CD8-positive, alpha-beta memory T cell (primary cell): ENCODE measurements around the gene MMP19. TPM values are rescaled to one million over a fixed set of nuclear protein-coding genes. Genes with fewer than 3 reads are reported as not detected.
A peak's percentile ranks its signal among the peaks of the same experiment; 100 is the strongest.

ENCODE experiments used
- CTCF ChIA-PET: fragments of 350-600 bp; sonication (Branson Sonifier 250); formaldehyde crosslinking; loops from one replicate; lab custom pipeline; 2021; ENCODE audit warnings: antibody characterized with exemption; lab: Charles Lee
- POLR2A ChIA-PET: fragments of 350-600 bp; sonication (Branson Sonifier 250); formaldehyde crosslinking; loops from one replicate; lab custom pipeline; 2021; ENCODE audit warnings: antibody characterized with exemption; lab: Charles Lee
- DNase-seq, 5 donors: peaks; one replicate each; pipeline versions ENCODE4 v3.0.0 to v3.0.0-alpha.2; 2020 to 2022; ENCODE audit warnings: mixed read lengths in 1 of 5
- H3K27ac ChIP-seq: one replicate; pipeline ENCODE4 v1.7.0; 2013; ENCODE audit warnings: low read depth, mild to moderate bottlenecking, low read length, moderate library complexity
- H3K27me3 ChIP-seq: 2 replicates; pipeline ENCODE4 v1.7.0; 2013; ENCODE audit warnings: low read length, mild to moderate bottlenecking; ENCODE audit not compliant: insufficient read depth, poor library complexity, severe bottlenecking
- H3K36me3 ChIP-seq: 2 replicates; pipeline ENCODE4 v1.7.0; 2013; ENCODE audit warnings: mild to moderate bottlenecking, low read length, moderate library complexity; ENCODE audit not compliant: insufficient read depth
- H3K4me1 ChIP-seq: 2 replicates; pipeline ENCODE4 v1.7.0; 2013; ENCODE audit warnings: mild to moderate bottlenecking, low read length, moderate library complexity; ENCODE audit not compliant: insufficient read depth
- H3K4me3 ChIP-seq: 2 replicates; pipeline ENCODE4 v1.7.0; 2013; ENCODE audit warnings: mild to moderate bottlenecking, low read length
- H3K9me3 ChIP-seq: 2 replicates; pipeline ENCODE4 v1.7.0; 2013; ENCODE audit warnings: mild to moderate bottlenecking, low read length
- H3K27ac Mint-ChIP-seq, 8 donors: one replicate each; pipeline ENCODE4 v1.8.0; 2020 to 2021; ENCODE audit warnings: mixed read lengths in 8 of 8, mild to moderate bottlenecking in 6 of 8, inconsistent platforms in 3 of 8, moderate library complexity in 3 of 8
- H3K27me3 Mint-ChIP-seq, 2 donors: one replicate each; pipeline ENCODE4 v1.8.0; 2020 to 2021; ENCODE audit warnings: mixed read lengths in 2 of 2, mild to moderate bottlenecking in 1 of 2, moderate library complexity in 1 of 2
- H3K36me3 Mint-ChIP-seq, 3 donors: one replicate each; pipeline ENCODE4 v1.8.0; 2020 to 2021; ENCODE audit warnings: mixed read lengths in 3 of 3, inconsistent platforms in 1 of 3, mild to moderate bottlenecking in 1 of 3
- H3K4me1 Mint-ChIP-seq, 3 donors: one replicate each; pipeline ENCODE4 v1.8.0; 2020 to 2021; ENCODE audit warnings: mixed read lengths in 3 of 3, inconsistent platforms in 1 of 3, mild to moderate bottlenecking in 1 of 3
- H3K4me3 Mint-ChIP-seq, 7 donors: one replicate each; pipeline ENCODE4 v1.8.0; 2020 to 2021; ENCODE audit warnings: mixed read lengths in 7 of 7, mild to moderate bottlenecking in 6 of 7, moderate library complexity in 4 of 7, inconsistent platforms in 2 of 7
- H3K9me3 Mint-ChIP-seq, 5 donors: one replicate each; pipeline ENCODE4 v1.8.0; 2020 to 2022; ENCODE audit warnings: mixed read lengths in 5 of 5, mild to moderate bottlenecking in 3 of 5, moderate library complexity in 2 of 5, inconsistent platforms in 1 of 5
- polyA plus RNA-seq: library from polyadenylated mRNA; unstranded; fragments of 300-500 nt; fragmentation: Illumina TruSeq; gene quantifications from one replicate; pipeline ENCODE4 v1.2.3, GENCODE V29; 2021
- total RNA-seq, 2 experiments: library from RNA; stranded (reverse); gene quantifications; one replicate each; pipeline ENCODE4 v1.2.3, GENCODE V29; 2021

MMP19 gene
- total and polyA plus RNA-seq, 3 experiments from 2014 or later: 0.29 to 1.0 TPM; not detected in 1

- H3K9me3 Mint-ChIP-seq: no peaks in the 10 kb centered on the region
- H3K4me3 ChIP-seq: peak overlapping the region; percentile 96
- ChIA-PET POLR2A (interaction anchor here (0.5 to 4.6 kb wide), 24 partner anchors 11 to 1507 kb away, joined by 3 to 105 read pairs (median 4); partner anchors contain the start of genes BLOC1S1, DGKA, ORMDL2 and PYM1), CTCF (interaction anchor here (0.7 to 5.9 kb wide), 19 partner anchors 11 to 849 kb away, joined by 3 to 52 read pairs (median 3); partner anchors contain the start of genes BLOC1S1, GDF11, ORMDL2 and SARNP)
- peak overlapping the region; percentile 97 to 99 (median 98) for H3K4me3 Mint-ChIP-seq
- peak overlapping the region; percentile 84 to 98 (median 96) for H3K27ac Mint-ChIP-seq
- peak in 3 of 5 donors; percentile 8 to 63 (median 42) for DNase-seq
- no peaks in the 10 kb centered on the region for H3K36me3 ChIP-seq
- H3K9me3 ChIP-seq: no peaks in the 10 kb centered on the region
- peaks cover 46 to 69% (median 54%) of the 10 kb centered on the region in 3 donors for H3K4me1 Mint-ChIP-seq
- peak overlapping the region; percentile 79 for H3K27ac ChIP-seq
- H3K36me3 Mint-ChIP-seq: peaks cover 0 to 24% (median 0%) of the 10 kb centered on the region in 3 donors
- no peaks in the 10 kb centered on the region for H3K27me3 Mint-ChIP-seq
- H3K27me3 ChIP-seq: no peaks in the 10 kb centered on the region
- peaks cover 50% of the 10 kb centered on the region for H3K4me1 ChIP-seq
These were observed 12.7 kb downstream of the MMP19 start for GRCh38 chr12:55829967-55830600.

GRCh38 chr12:55828357-55828756 lies 14.4 kb downstream of the MMP19 start:
- no peak for DNase-seq
- peaks cover 0 to 31% (median 0%) of the 10 kb centered on the region in 3 donors for H3K36me3 Mint-ChIP-seq
- no peaks in the 10 kb centered on the region for H3K27me3 ChIP-seq
- H3K36me3 ChIP-seq: peaks cover 4% of the 10 kb centered on the region
- peak overlapping the region; percentile 97 to 99 (median 98) for H3K4me3 Mint-ChIP-seq
- H3K9me3 Mint-ChIP-seq: no peaks in the 10 kb centered on the region
- H3K9me3 ChIP-seq: no peaks in the 10 kb centered on the region
- ChIA-PET CTCF (interaction anchor here (3.0 to 5.9 kb wide), 2 partner anchors 10 to 111 kb away, joined by 18 to 52 read pairs; partner anchors contain the start of genes ORMDL2 and SARNP), POLR2A (interaction anchor here (1.6 to 4.6 kb wide), 3 partner anchors 9 to 100 kb away, joined by 5 to 105 read pairs (median 17); partner anchors contain the start of genes ORMDL2, PYM1 and SARNP)
- no peak overlapping the region for H3K27ac ChIP-seq
- H3K27ac Mint-ChIP-seq: peak overlapping the region; percentile 82 to 98 (median 91)
- peak overlapping the region; percentile 96 for H3K4me3 ChIP-seq
- H3K27me3 Mint-ChIP-seq: no peaks in the 10 kb centered on the region
- H3K4me1 ChIP-seq: peaks cover 55% of the 10 kb centered on the region
- peaks cover 51 to 78% (median 61%) of the 10 kb centered on the region in 3 donors for H3K4me1 Mint-ChIP-seq

DNA sequence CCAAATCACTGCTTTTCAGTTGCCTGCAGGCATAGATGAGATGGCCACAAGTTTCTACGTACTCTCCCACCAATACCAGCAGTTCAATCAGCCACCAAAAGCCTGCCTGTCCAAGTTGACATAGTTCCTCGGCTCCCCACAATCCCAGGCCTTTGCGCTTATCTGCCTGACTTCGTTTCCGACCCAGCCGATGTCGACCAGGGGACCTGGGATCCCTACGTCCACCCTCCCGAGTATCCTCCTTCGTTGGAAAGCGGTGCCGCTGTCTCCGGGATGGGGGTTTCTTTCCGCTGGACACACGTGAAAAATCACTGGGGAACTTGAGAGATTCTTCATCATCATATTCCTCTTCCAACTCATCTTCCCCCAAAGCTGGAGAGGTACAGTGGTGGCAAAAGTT lies 14.9 kb downstream of the MMP19 start:
- H3K36me3 ChIP-seq: peaks cover 4% of the 10 kb centered on the region
- Mint-ChIP-seq H3K4me1 (peaks cover 53 to 78% (median 67%) of the 10 kb centered on the region in 3 donors), H3K4me3 (peak overlapping the region; percentile 97 to 99 (median 98)), H3K27ac (peak overlapping the region in 7 of 8 donors; percentile 82 to 97 (median 90)), H3K36me3 (peaks cover 0 to 36% (median 4%) of the 10 kb centered on the region in 3 donors), H3K27me3 (no peaks in the 10 kb centered on the region), H3K9me3 (no peaks in the 10 kb centered on the region)
- H3K27me3 ChIP-seq: no peaks in the 10 kb centered on the region
- H3K4me3 ChIP-seq: no peak overlapping the region
- H3K9me3 ChIP-seq: no peaks in the 10 kb centered on the region
- H3K27ac ChIP-seq: no peak overlapping the region
- POLR2A ChIA-PET: interaction anchor here (1.1 to 4.6 kb wide), 2 partner anchors 9 to 99 kb away, joined by 6 to 105 read pairs; partner anchors contain the start of genes ORMDL2 and SARNP
- DNase-seq: no peak
- CTCF ChIA-PET: no interaction called here
- peaks cover 55% of the 10 kb centered on the region for H3K4me1 ChIP-seq

DNA sequence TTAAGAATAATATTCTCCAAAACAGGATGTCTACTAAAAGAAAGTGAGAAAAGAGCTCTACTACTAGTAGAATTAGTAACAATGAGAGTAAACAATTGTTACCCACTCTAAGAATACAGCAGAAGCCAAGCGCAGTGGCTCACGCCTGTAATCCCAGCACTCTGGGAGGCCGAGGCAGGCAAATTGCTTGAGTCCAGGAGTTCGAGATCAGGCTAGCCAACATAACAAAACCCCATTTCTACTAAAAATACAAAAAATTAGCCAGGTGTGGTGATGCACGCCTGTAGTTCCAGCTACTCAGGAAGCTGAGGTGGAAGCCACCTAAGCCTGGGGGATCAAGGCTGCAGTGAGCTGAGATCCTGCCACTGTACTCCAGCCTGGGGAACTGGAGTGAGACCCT lies 18.0 kb downstream of the MMP19 start:
- CTCF ChIA-PET: interaction anchor here (0.9 to 1.3 kb wide), 4 partner anchors 12 to 116 kb away, joined by 3 to 5 read pairs (median 4); no protein-coding TSS in a partner anchor
- no peaks in the 10 kb centered on the region for H3K9me3 Mint-ChIP-seq
- POLR2A ChIA-PET: interaction anchor here (0.6 to 0.7 kb wide), 2 partner anchors 80 to 111 kb away, joined by 4 to 8 read pairs; no protein-coding TSS in a partner anchor
- H3K4me3 Mint-ChIP-seq: peak overlapping the region in 1 of 7 donors; percentile 74
- no peaks in the 10 kb centered on the region for H3K27me3 ChIP-seq
- H3K27ac Mint-ChIP-seq: peak overlapping the region in 7 of 8 donors; percentile 13 to 86 (median 74)
- H3K36me3 ChIP-seq: peaks cover 26% of the 10 kb centered on the region
- H3K9me3 ChIP-seq: no peaks in the 10 kb centered on the region
- H3K36me3 Mint-ChIP-seq: peaks cover 0 to 57% (median 6%) of the 10 kb centered on the region in 3 donors
- no peak for DNase-seq
- H3K4me3 ChIP-seq: no peak overlapping the region
- H3K4me1 Mint-ChIP-seq: peaks cover 30 to 50% (median 40%) of the 10 kb centered on the region in 3 donors
- no peak overlapping the region for H3K27ac ChIP-seq
- H3K4me1 ChIP-seq: peaks cover 42% of the 10 kb centered on the region
- H3K27me3 Mint-ChIP-seq: no peaks in the 10 kb centered on the region

- Histone ChIP-seq H3K4me1 (peaks cover 46% of the 10 kb centered on the region), H3K27me3 (no peaks in the 10 kb centered on the region), H3K9me3 (no peaks in the 10 kb centered on the region), H3K27ac (no peak overlapping the region), H3K36me3 (peaks cover 35% of the 10 kb centered on the region), H3K4me3 (no peak overlapping the region)
- no peak for DNase-seq
- ChIA-PET POLR2A (no interaction called here), CTCF (interaction anchor here (1.1 to 1.5 kb wide), 3 partner anchors 11 to 117 kb away, joined by 3 to 6 read pairs (median 4); no protein-coding TSS in a partner anchor)
- H3K9me3 Mint-ChIP-seq: no peaks in the 10 kb centered on the region
- H3K27ac Mint-ChIP-seq: peak overlapping the region in 3 of 8 donors; percentile 8 to 74 (median 61)
- no peaks in the 10 kb centered on the region for H3K27me3 Mint-ChIP-seq
- peaks cover 0 to 62% (median 6%) of the 10 kb centered on the region in 3 donors for H3K36me3 Mint-ChIP-seq
- H3K4me1 Mint-ChIP-seq: peaks cover 33 to 41% (median 36%) of the 10 kb centered on the region in 3 donors
- no peak overlapping the region for H3K4me3 Mint-ChIP-seq
These were observed 19.3 kb downstream of the MMP19 start for GRCh38 chr12:55823419-55823818.

- Mint-ChIP-seq H3K9me3 (no peaks in the 10 kb centered on the region), H3K4me3 (peak overlapping the region in 1 of 7 donors; percentile 28), H3K27ac (peak overlapping the region in 4 of 8 donors; percentile 5 to 74 (median 54)), H3K27me3 (no peaks in the 10 kb centered on the region), H3K36me3 (peaks cover 0 to 55% (median 6%) of the 10 kb centered on the region in 3 donors), H3K4me1 (peaks cover 24 to 29% (median 24%) of the 10 kb centered on the region in 3 donors)
- no peak overlapping the region for H3K4me3 ChIP-seq
- ChIA-PET POLR2A (no interaction called here), CTCF (interaction anchor here (1.3 to 1.5 kb wide), 2 partner anchors 10 to 84 kb away, joined by 4 to 6 read pairs; no protein-coding TSS in a partner anchor)
- H3K36me3 ChIP-seq: peaks cover 35% of the 10 kb centered on the region
- no peak for DNase-seq
- H3K27me3 ChIP-seq: no peaks in the 10 kb centered on the region
- no peaks in the 10 kb centered on the region for H3K9me3 ChIP-seq
- peaks cover 36% of the 10 kb centered on the region for H3K4me1 ChIP-seq
- no peak overlapping the region for H3K27ac ChIP-seq
These were observed 20.5 kb downstream of the MMP19 start for GRCh38 chr12:55822228-55822627.

DNA sequence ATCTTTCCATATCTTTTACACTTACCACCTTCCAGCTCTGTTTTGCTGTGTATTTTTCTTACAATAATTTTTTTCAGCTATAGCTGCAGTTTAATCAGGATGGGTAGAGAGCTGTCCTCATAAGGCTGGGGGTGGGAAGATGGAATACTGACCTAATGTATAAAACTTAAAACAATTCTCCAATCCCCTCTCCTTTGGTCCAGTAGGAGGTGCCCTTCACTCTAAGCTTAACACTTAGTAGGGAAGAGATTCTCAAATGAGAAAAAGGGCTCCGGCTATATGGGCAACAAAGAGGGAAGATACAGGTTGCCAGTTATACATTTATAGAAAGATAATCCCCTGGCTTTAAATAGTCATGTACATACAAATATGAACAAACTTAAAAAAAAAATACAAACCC lies 22.1 kb downstream of the MMP19 start:
- no peak overlapping the region for H3K4me3 ChIP-seq
- H3K36me3 ChIP-seq: peaks cover 35% of the 10 kb centered on the region
- H3K27ac ChIP-seq: no peak overlapping the region
- Mint-ChIP-seq H3K9me3 (no peaks in the 10 kb centered on the region), H3K4me3 (no peak overlapping the region), H3K36me3 (peaks cover 0 to 57% (median 6%) of the 10 kb centered on the region in 3 donors), H3K27ac (peak overlapping the region in 3 of 8 donors; percentile 14 to 52 (median 44)), H3K4me1 (peaks cover 15 to 25% (median 23%) of the 10 kb centered on the region in 3 donors), H3K27me3 (no peaks in the 10 kb centered on the region)
- DNase-seq: no peak
- H3K4me1 ChIP-seq: peaks cover 31% of the 10 kb centered on the region
- no peaks in the 10 kb centered on the region for H3K9me3 ChIP-seq
- ChIA-PET CTCF (interaction anchor here (0.6 to 5.4 kb wide), 4 partner anchors 11 to 132 kb away, joined by 3 to 52 read pairs (median 6); partner anchors contain the start of gene DNAJC14), POLR2A (interaction anchor here (4.4 kb wide), 1 partner anchor 10 kb away, joined by 105 read pairs; the partner anchor contains the start of gene DNAJC14)
- H3K27me3 ChIP-seq: no peaks in the 10 kb centered on the region
